Stimulated activated effector memory CD8-positive, alpha-beta T cell treated with anti-CD3 and anti-CD28 coated beads, Interleukin-12 subunit alpha, Interleukin-12 subunit beta, amount 100 ng/mL, for 72 hours (primary cell): Measurements from ENCODE around the gene PRKN.

Experiments
- ATAC-seq: fragments of 150-1000 bp; cut with Tn5 transposase; 2 replicates; pipeline ENCODE4 v1.10.0; 2021
- DNase-seq, 2 donors: peaks; one replicate each; pipeline ENCODE4 v3.0.0; 2021 to 2022; ENCODE audit warnings: low spot score in 2 of 2
- H3K27ac Mint-ChIP-seq: one replicate; pipeline ENCODE4 v1.8.0; 2022; ENCODE audit warnings: mild to moderate bottlenecking, mixed read lengths
- H3K36me3 Mint-ChIP-seq: one replicate; pipeline ENCODE4 v1.8.0; 2022; ENCODE audit warnings: mild to moderate bottlenecking, mixed read lengths
- H3K4me1 Mint-ChIP-seq: one replicate; pipeline ENCODE4 v1.8.0; 2022; ENCODE audit warnings: mixed read lengths
- H3K4me3 Mint-ChIP-seq: one replicate; pipeline ENCODE4 v1.8.0; 2022; ENCODE audit warnings: mild to moderate bottlenecking, mixed read lengths
- H3K9me3 Mint-ChIP-seq: one replicate; pipeline ENCODE4 v1.8.0; 2022; ENCODE audit warnings: mixed read lengths

The PRKN gene

DNA sequence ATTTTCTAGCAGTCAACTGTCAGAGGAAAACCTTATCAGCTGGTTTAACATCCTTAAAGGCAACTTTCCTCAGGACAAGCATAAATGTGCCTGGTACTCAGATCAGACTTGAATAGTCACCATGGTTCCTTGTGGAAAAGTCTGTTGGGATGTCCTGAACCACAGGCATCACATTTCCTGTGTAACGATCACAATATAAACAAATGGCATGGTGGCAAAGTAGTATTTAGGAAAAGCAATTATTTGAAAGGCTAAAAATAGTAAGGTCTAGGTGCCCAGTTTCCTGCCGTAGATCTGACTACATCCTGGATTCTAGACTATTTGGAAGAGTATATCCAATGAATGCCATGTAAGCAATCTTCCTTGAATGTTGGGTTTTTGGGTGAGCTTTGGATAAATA, 1181.8 kb downstream of the PRKN start:
- no peak for DNase-seq
- H3K9me3 Mint-ChIP-seq: no peaks in the 10 kb centered on the region
- no peak overlapping the region for H3K27ac Mint-ChIP-seq
- no peak overlapping the region for H3K4me3 Mint-ChIP-seq
- peaks cover 6% of the 10 kb centered on the region for H3K4me1 Mint-ChIP-seq
- no peak for ATAC-seq
- no peaks in the 10 kb centered on the region for H3K36me3 Mint-ChIP-seq

- H3K27ac Mint-ChIP-seq: no peak overlapping the region
- ATAC-seq (no peak), DNase-seq (no peak)
- H3K9me3 Mint-ChIP-seq: no peaks in the 10 kb centered on the region
- peaks cover 6% of the 10 kb centered on the region for H3K4me1 Mint-ChIP-seq
- H3K36me3 Mint-ChIP-seq: no peaks in the 10 kb centered on the region
- no peak overlapping the region for H3K4me3 Mint-ChIP-seq
These were observed 1182.6 kb downstream of the PRKN start for GRCh38 chr6:161544801-161545480.

DNA sequence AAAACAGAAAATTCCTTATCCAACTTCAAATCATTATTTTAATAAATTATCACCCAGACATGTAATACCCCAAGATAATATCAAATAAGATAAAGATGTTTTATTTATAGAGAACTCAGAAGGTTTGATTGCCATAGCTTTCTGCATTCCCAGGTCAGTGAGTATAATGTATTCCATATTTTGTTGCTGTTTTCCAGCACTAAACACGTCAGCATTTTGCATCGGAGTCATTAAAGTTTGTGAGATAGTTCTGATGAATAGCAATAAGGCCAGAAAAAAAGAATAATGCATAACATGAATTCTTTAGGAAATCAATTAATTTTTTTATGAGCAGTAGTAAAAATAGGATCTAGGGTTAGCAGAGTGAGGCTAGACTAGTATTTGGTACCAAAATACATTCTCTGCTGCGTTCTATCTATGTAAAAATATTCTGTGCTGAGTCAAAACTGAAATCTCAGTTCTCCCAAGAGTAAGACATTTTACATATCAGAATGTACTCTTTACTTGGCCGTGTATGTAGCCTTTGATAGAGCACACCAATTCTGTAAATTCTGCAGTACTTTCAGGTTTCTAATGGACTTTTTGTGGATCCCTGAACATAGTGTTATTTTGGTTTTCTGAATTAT, 1183.8 kb downstream of the PRKN start:
- ATAC-seq: no peak
- H3K9me3 Mint-ChIP-seq: no peaks in the 10 kb centered on the region
- H3K27ac Mint-ChIP-seq: no peak overlapping the region
- H3K4me3 Mint-ChIP-seq: no peak overlapping the region
- peaks cover 6% of the 10 kb centered on the region for H3K4me1 Mint-ChIP-seq
- H3K36me3 Mint-ChIP-seq: no peaks in the 10 kb centered on the region
- no peak for DNase-seq

DNA sequence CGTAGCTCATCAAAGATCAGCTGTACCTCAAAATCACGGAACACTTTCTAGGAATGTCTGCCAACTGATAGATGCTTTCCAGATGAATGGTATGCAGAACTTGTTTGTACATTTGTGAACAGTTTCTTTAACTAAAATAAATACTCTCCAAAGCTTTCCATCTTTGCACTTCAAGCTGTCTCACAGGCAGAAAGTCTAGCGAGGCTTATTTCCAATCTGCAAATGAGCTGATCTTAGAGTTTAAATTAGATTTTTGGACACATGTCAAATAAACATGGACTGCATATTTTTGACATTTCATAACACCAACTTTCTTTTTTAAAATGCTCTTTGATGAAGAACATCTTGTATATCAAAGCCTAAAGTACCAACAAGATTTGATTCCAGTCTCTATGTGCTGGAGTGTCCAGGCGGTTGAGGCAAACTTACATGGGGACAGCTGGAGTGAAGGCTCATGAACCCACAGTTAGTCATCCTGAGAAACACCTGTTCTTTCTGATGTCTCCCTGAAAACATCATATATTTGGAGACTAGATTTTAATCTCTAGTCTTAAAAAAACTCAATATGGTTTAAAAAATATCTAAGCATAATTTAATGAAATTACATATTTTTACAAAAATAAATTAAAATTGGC, 1185.1 kb downstream of the PRKN start:
- Mint-ChIP-seq H3K27ac (no peak overlapping the region), H3K36me3 (no peaks in the 10 kb centered on the region), H3K4me1 (peaks cover 6% of the 10 kb centered on the region), H3K4me3 (no peak overlapping the region), H3K9me3 (no peaks in the 10 kb centered on the region)
- DNase-seq: no peak
- no peak for ATAC-seq

DNA sequence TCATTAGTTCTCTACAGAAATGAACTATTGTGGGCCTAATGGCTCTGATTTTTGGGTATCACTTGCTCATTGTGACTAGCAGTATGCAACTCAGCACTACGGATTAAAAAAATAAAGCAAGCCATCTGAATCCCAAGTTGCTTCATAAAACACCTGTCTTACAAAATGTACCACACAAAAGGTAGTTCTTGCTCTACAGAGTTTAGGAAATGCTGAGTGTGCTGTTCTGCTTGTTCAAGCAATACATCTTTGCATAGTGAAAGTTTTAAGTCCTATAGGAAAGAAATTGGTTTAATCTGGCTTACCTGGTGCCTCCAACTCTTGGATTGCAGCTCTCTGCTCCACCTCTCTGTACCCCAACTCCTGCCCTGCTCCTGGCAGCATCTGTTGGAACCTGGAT, 1187.0 kb downstream of the PRKN start:
- Mint-ChIP-seq H3K4me3 (no peak overlapping the region), H3K4me1 (peaks cover 4% of the 10 kb centered on the region), H3K27ac (no peak overlapping the region), H3K9me3 (no peaks in the 10 kb centered on the region), H3K36me3 (no peaks in the 10 kb centered on the region)
- ATAC-seq (no peak), DNase-seq (no peak)

DNA sequence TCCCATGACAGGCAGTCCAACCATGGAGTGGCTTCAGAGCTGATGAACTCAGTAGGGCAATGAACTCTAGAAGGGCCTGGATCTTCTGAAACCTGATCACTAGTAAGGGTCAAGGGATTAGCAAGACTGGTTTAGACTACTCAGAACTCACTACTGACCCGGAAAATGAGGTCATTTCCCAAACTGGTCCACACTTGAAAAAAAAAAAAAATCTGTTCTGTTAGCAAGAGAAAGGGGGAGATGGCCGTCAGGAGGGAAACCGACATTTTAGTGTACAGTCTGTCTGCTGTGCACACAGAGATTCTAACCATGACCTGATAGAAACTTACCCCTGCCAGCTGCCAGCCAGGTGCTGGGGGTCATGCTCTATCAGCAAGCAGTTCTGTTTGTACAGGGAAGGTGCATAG, 1191.3 kb downstream of the PRKN start:
- no peaks in the 10 kb centered on the region for H3K4me1 Mint-ChIP-seq
- no peak overlapping the region for H3K4me3 Mint-ChIP-seq
- H3K27ac Mint-ChIP-seq: no peak overlapping the region
- no peaks in the 10 kb centered on the region for H3K36me3 Mint-ChIP-seq
- DNase-seq: no peak
- no peaks in the 10 kb centered on the region for H3K9me3 Mint-ChIP-seq
- ATAC-seq: no peak

- Mint-ChIP-seq H3K4me3 (no peak overlapping the region), H3K27ac (no peak overlapping the region), H3K36me3 (no peaks in the 10 kb centered on the region), H3K9me3 (no peaks in the 10 kb centered on the region), H3K4me1 (no peaks in the 10 kb centered on the region)
- DNase-seq (no peak), ATAC-seq (no peak)
These were observed 1193.2 kb downstream of the PRKN start for GRCh38 chr6:161534264-161534873.

DNA sequence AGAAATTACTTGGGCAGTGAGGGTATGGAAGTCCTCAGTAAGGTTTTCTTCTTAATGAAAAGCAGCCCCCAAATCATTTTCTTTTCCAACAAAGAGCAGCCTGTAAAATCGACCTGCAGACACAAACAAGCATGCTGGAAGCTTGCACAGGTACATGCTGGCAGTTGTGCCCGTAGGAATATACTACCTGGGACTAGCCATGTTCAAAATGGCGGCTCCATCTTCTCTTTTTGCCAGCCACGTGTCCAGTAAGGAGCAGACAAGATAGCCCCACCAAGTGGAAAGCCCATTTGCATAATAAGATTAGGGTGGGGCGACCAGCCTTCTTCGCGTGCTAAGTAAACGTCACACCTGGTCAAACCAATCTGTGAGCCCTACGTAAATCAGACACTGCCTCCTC, 1194.3 kb downstream of the PRKN start:
- ATAC-seq (no peak), DNase-seq (no peak)
- Mint-ChIP-seq H3K4me1 (no peaks in the 10 kb centered on the region), H3K36me3 (no peaks in the 10 kb centered on the region), H3K9me3 (no peaks in the 10 kb centered on the region), H3K27ac (no peak overlapping the region), H3K4me3 (no peak overlapping the region)

- Mint-ChIP-seq H3K27ac (no peak overlapping the region), H3K36me3 (no peaks in the 10 kb centered on the region), H3K4me3 (no peak overlapping the region), H3K4me1 (no peaks in the 10 kb centered on the region), H3K9me3 (no peaks in the 10 kb centered on the region)
- ATAC-seq: no peak
- DNase-seq: no peak
These were observed 1195.0 kb downstream of the PRKN start for GRCh38 chr6:161532536-161532935.

DNA sequence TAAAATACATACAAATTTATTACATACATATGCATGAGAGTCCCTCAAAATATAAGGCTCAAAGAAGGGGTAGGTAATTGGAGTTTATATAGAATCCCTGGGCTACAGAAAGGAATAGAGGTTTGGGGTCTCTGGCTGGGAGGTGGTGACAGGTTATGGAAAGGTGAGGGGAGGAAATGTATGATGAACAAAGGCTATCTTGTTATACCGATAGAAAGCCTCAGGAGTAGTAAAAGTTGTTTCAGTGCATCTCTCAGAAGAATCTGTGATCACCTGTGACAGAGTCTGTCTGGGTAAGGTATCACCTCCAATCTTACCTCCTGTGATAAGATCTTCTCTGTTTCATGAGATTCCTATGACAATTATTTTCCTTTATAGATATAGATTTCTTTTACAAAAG, 1200.8 kb downstream of the PRKN start:
- Mint-ChIP-seq H3K4me3 (no peak overlapping the region), H3K4me1 (no peaks in the 10 kb centered on the region), H3K27ac (no peak overlapping the region), H3K36me3 (no peaks in the 10 kb centered on the region), H3K9me3 (no peaks in the 10 kb centered on the region)
- ATAC-seq (no peak), DNase-seq (no peak)

DNA sequence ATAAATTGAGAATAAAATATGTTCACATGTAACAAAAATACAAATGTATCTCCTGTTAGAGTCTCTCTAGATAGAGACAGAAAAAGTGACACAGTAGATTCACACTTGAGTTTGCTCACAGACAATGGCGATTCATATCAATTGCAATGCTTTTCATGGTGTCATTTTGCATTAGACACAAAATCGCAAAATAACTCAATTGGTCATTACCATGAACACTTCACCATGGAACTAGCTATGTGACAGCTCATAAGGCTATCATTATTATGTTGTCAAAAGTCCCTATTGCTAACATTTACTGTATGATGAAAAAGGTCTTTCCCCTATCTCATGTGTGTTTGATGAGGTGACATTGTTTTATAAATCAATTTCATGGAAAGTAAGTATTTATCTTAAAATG, 1204.2 kb downstream of the PRKN start:
- Mint-ChIP-seq H3K36me3 (no peaks in the 10 kb centered on the region), H3K9me3 (no peaks in the 10 kb centered on the region), H3K27ac (no peak overlapping the region), H3K4me3 (no peak overlapping the region), H3K4me1 (no peaks in the 10 kb centered on the region)
- ATAC-seq: no peak
- no peak for DNase-seq

GRCh38 chr6:161522276-161522675, 1205.3 kb downstream of the PRKN start:
- Mint-ChIP-seq H3K4me3 (no peak overlapping the region), H3K9me3 (no peaks in the 10 kb centered on the region), H3K27ac (no peak overlapping the region), H3K4me1 (no peaks in the 10 kb centered on the region), H3K36me3 (no peaks in the 10 kb centered on the region)
- DNase-seq (no peak), ATAC-seq (no peak)

DNA sequence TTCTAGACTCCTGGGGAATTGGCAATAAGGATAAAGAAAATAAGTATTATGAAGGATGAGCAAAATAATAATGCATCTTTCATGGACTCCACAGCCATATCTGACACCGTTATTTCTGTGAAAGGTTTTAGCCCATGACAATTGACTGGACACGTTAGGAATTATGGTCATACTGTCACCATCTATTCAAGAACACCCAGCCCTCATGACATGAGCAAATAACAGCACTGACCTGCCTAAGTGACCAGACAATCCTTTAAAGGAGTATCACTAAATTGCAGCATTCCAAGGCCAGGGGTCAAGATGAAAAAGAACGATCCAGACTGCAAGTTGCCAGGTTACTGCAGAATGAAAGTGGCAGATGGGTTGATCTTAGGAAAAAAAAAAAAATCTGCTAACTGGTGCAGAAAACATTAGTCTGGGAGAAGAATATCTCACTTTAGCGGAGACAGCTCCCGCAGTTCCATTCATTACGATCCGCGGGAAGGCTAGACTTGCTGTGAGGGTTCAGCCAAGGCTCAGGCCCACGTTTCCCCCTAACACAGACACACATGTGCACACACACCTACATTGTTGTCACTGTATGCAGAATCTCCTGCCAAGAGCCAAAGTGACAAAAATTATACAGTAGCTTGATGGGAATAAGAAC, 1216.0 kb downstream of the PRKN start:
- no peak overlapping the region for H3K4me3 Mint-ChIP-seq
- no peaks in the 10 kb centered on the region for H3K4me1 Mint-ChIP-seq
- no peak overlapping the region for H3K27ac Mint-ChIP-seq
- no peak for ATAC-seq
- no peaks in the 10 kb centered on the region for H3K9me3 Mint-ChIP-seq
- no peaks in the 10 kb centered on the region for H3K36me3 Mint-ChIP-seq
- DNase-seq: no peak

GRCh38 chr6:161508341-161508740, 1219.2 kb downstream of the PRKN start:
- H3K9me3 Mint-ChIP-seq: no peaks in the 10 kb centered on the region
- H3K4me3 Mint-ChIP-seq: no peak overlapping the region
- no peak overlapping the region for H3K27ac Mint-ChIP-seq
- ATAC-seq: no peak
- no peaks in the 10 kb centered on the region for H3K36me3 Mint-ChIP-seq
- H3K4me1 Mint-ChIP-seq: no peaks in the 10 kb centered on the region
- no peak for DNase-seq

DNA sequence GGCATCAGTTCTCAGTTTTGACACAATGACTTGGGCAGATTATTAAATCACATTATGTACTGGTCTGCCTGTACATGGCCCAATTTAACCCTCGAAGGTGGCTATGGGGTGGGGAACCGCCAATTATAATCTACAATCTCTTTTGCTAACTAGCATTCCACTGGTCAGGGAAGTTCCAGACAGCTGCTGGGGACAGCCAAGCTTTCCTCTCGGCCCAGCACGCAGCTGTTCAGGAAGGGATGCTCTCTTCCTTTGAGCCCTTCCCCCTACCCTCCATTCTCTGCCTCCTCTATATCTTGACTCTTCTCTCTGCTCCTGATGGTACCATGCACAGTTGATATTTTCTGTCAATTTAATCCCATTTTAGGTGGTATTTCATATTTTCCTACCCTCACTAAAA, 1220.2 kb downstream of the PRKN start:
- Mint-ChIP-seq H3K27ac (no peak overlapping the region), H3K9me3 (no peaks in the 10 kb centered on the region), H3K36me3 (no peaks in the 10 kb centered on the region), H3K4me3 (no peak overlapping the region), H3K4me1 (no peaks in the 10 kb centered on the region)
- no peak for DNase-seq
- ATAC-seq: no peak
